NB4 (cell line): ENCODE results near the gene F8A1.
"Not testable (repeated sequence)": the region's sequence is repeated elsewhere in the genome, so short reads cannot be mapped to it uniquely, and the experiment has no call there.

Experiments
- DNase-seq: peaks from one replicate; pipeline ENCODE4 v3.0.0; 2010; ENCODE audit warnings: low read depth
- H3K4me3 ChIP-seq: one replicate; pipeline ENCODE4 v1.5.1; 2011; ENCODE audit warnings: mild to moderate bottlenecking, low read depth, low read length, moderate library complexity
- MYC ChIP-seq: IDR thresholded peaks from 2 replicates; pipeline ENCODE4 v1.6.1; 2011; ENCODE audit warnings: low read depth, low read length
- POLR2A ChIP-seq: IDR thresholded peaks from 2 replicates; pipeline ENCODE4 v1.6.1; 2011; ENCODE audit warnings: mild to moderate bottlenecking; ENCODE audit not compliant: insufficient read length; ENCODE audit errors: extremely low read depth
- TF ChIP-seq, protein P1 (sequence below): IDR thresholded peaks from 2 replicates; pipeline ENCODE4 v1.6.1; 2011; ENCODE audit warnings: low read depth, low read length
- TF ChIP-seq, protein P2 (sequence below): IDR thresholded peaks from one replicate; pipeline ENCODE4 v1.5.1; 2012; ENCODE audit warnings: low read depth, low read length

F8A1 gene

DNA sequence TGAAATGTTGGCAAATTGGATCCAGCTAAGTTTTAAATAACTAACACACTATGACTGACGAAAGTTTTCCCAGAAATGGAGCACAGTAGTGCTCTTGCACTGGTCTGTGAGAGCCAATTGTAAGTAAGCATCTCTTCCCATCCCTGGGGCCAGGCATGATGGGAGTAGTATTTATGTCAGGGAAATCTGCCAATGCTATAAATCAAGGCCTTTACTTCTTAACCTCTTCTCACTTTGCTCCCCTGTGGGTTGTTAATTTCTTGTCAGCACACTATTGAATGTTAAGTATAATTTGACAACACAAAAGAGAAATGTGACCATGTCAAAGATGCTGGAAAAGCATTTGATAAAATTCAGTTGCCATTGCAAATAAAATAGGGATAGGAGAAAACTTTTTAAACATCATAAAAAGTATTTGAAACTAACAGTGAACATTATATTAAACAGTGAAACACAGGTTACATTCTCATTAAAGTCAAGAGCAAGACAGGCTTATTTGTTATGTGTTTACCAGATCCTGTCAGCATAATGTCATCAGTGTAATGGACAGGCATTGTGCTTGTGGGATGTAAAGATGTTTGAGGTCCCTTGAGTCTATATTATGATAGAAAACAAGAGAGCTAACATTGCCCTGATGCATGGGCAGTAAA is 5.0 kb downstream of the F8A1 start:
- DNase-seq, result no peak
- TF ChIP-seq, protein P1, sequence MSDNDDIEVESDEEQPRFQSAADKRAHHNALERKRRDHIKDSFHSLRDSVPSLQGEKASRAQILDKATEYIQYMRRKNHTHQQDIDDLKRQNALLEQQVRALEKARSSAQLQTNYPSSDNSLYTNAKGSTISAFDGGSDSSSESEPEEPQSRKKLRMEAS, result no peak
- TF ChIP-seq MYC, result no peak
- no peak for TF ChIP-seq POLR2A
- TF ChIP-seq, protein P2, sequence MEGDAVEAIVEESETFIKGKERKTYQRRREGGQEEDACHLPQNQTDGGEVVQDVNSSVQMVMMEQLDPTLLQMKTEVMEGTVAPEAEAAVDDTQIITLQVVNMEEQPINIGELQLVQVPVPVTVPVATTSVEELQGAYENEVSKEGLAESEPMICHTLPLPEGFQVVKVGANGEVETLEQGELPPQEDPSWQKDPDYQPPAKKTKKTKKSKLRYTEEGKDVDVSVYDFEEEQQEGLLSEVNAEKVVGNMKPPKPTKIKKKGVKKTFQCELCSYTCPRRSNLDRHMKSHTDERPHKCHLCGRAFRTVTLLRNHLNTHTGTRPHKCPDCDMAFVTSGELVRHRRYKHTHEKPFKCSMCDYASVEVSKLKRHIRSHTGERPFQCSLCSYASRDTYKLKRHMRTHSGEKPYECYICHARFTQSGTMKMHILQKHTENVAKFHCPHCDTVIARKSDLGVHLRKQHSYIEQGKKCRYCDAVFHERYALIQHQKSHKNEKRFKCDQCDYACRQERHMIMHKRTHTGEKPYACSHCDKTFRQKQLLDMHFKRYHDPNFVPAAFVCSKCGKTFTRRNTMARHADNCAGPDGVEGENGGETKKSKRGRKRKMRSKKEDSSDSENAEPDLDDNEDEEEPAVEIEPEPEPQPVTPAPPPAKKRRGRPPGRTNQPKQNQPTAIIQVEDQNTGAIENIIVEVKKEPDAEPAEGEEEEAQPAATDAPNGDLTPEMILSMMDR, result no peak
- H3K4me3 ChIP-seq, result no peak overlapping the region

DNA sequence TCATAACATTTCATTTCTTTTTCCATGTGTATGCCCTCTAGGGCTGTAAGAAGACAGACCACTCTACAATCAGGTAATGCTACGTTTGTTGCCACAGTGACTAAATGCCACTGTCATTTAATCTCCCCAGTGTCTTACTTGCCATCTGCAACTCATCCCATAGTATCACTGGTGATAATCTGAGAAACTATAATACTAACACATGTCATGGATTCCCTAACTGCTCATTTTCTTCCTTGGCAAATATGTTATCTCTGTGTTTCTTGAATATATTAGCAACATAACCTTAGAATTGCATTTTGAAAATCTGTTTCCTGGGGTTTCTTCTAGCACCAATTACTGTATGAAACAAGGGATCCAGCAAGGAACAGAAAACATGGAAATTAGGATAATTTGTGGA is 6.1 kb downstream of the F8A1 start:
- TF ChIP-seq MYC (no peak), POLR2A (no peak)
- TF ChIP-seq, protein P1, result no peak
- TF ChIP-seq, protein P2, result no peak
- no peak for DNase-seq
- no peak overlapping the region for H3K4me3 ChIP-seq

DNA sequence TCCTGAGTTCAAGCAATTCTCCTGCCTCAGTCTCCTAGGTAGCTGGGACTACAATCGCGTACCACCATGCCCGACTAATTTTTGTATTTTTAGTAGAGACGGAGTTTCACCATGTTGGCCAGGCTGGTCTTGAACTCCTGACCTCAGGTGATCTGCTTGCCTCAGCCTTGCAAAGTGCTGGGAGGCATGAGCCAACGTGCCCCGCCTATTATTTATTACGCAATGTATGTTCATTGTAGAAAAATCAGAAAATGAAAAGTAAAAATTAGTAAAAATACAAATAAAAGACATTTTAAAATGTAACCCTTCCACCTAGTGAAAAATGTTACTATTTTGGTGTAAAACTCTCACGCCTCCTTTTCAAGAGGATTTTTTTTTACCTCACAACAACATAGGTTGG is 14.2 kb downstream of the F8A1 start:
- TF ChIP-seq, protein P1, result no peak
- TF ChIP-seq, protein P2, result no peak
- TF ChIP-seq MYC (no peak), POLR2A (no peak)
- no peak for DNase-seq
- no peak overlapping the region for H3K4me3 ChIP-seq

DNA sequence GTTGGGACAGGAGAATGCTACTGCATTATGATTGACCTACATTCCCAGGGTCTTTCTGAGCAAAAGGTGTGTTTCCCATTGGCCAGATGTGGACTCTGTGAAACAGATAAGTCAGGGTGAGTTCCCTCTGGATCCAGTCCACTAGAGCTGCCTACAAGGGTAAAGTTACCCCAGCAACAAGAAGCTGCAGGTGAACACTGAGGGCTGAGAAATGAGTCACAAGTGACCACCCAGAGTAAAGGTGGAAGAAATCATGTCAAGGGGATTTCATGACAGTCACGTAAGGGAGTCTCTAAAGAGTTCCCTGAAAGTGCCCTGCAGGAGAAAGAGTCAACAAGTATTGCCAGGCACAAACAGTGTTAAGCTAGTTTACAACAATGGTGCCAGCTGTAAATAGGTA is 16.3 kb downstream of the F8A1 start:
- TF ChIP-seq, protein P1, result no peak
- TF ChIP-seq, protein P2, result no peak

DNA sequence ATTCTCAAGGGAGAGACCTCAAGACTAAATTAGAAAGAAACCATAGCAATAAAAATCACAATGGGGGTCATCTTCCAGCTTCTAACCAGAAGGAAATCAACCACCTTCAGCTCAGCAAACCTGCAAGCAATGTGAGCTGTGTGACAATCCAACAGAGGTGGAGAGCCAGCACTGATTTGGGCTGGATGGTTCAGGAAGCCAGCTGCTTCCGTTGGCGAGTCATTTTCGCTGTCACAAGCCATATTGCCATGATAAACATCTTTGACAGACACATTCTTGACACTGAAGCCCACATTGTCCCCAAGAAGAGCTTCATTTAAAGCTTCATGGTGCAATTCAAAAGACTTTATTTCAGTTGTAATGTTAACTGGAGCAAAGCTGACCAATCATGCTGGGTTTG is 22.7 kb downstream of the F8A1 start:
- DNase-seq, result no peak
- TF ChIP-seq, protein P2, result no peak
- no peak overlapping the region for H3K4me3 ChIP-seq

More for the DNA sequence above, 16.3 kb downstream of the F8A1 start:
- no peak overlapping the region for H3K4me3 ChIP-seq
- no peak for DNase-seq

DNA sequence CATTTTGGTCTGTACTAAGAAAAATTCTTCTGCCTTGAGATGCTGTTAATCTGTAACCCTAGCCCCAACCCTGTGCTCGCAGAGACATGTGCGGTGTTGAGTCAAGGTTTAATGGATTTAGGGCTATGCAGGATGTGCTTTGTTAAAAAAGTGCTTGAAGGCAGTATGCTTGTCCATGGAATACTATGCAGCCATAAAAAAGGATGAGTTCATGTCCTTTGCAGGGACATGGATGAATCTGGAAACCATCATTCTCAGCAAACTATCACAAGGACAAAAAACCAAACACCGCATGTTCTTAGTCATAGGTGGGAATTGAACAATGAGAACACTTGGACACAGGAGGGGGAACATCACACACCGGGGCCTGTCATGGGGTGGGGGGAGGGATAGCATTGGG is 23.9 kb downstream of the F8A1 start:
- H3K4me3 ChIP-seq, DNase-seq: not testable (repeated sequence)

DNA sequence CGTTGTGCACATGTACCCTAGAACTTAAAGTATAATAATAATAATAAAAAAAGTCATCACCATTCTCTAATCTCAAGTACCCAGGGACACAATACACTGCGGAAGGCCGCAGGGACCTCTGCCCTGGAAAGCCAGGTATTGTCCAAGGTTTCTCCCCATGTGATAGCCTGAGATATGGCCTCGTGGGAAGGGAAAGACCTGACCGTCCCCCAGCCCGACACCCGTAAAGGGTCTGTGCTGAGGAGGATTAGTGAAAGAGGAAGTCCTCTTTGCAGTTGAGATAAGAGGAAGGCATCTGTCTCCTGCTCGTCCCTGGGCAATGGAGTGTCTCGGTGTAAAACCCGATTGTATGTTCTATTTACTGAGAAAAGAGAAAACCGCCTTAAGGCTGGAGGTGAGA is 24.4 kb downstream of the F8A1 start:
- peak; percentile 8 for DNase-seq

More for the DNA sequence above, 24.4 kb downstream of the F8A1 start:
- H3K4me3 ChIP-seq, result not testable (repeated sequence)
